ENCODE results near the gene OR11G2. TPM values are rescaled to one million over a fixed set of nuclear protein-coding genes. Genes with fewer than 3 reads are reported as not detected.
"Not testable (repeated sequence)": the region's sequence is repeated elsewhere in the genome, so short reads cannot be mapped to it uniquely, and the experiment has no call there.

The OR11G2 gene
- not detected for total RNA-seq
- polyA plus RNA-seq, result not detected

- Mint-ChIP-seq H3K4me3 (no peak within 1 kb of the TSS), H3K9me3 (peaks cover 0 to 3% (median 0%) of the 10 kb centered on the region in 8 donors), H3K4me1 (peaks cover 0 to 3% (median 0%) of the 10 kb centered on the region in 4 donors), H3K27ac (peak within 1 kb of the TSS in 1 of 7 donors; percentile 26), H3K36me3 (no peaks in the 10 kb centered on the region), H3K27me3 (peaks cover 4 to 9% of the 10 kb centered on the region in 2 donors)
- ChIA-PET POLR2A (ENCODE audit: partially characterized antibody) (no interaction called here), CTCF (ENCODE audit: partially characterized antibody) (interaction anchor here (1.2 kb wide), 1 partner anchor 15 kb away, joined by 3 read pairs; no protein-coding TSS in a partner anchor)
- intact Hi-C loops (cut with micrococcal nuclease), result no loop called here
- Histone ChIP-seq H3K27me3 (ENCODE audit: insufficient read depth, low read length) (no peaks in the 10 kb centered on the region), H3K9me3 (ENCODE audit: control insufficient read depth in 1 of 2, low read length in 2 of 2) (no peaks in the 10 kb centered on the region), H3K4me1 (ENCODE audit: insufficient read depth, low read length) (no peaks in the 10 kb centered on the region), H3K36me3 (ENCODE audit: insufficient read depth, low read length) (no peaks in the 10 kb centered on the region), H3K27ac (ENCODE audit: low read depth, low read length) (no peak within 1 kb of the TSS), H3K4me3 (ENCODE audit: low read length in 2 of 2) (no peak within 1 kb of the TSS)
- DNase-seq, result no peak
Measured at GRCh38 chr14:20190596-20190995, at the start of gene OR11G2. Gene OR11G2 (plus strand): TSS chr14:20190896. CDS start chr14:20197438, 6,542 bp downstream.

GRCh38 chr14:20143911-20144310, 46.8 kb upstream of the OR11G2 start:
- intact Hi-C loops (cut with micrococcal nuclease), result no loop called here
- Mint-ChIP-seq H3K27ac (no peak overlapping the region), H3K4me3 (no peak overlapping the region), H3K36me3 (no peaks in the 10 kb centered on the region), H3K4me1 (peaks cover 0 to 2% (median 0%) of the 10 kb centered on the region in 4 donors), H3K27me3 (peaks cover 8 to 9% of the 10 kb centered on the region in 2 donors), H3K9me3 (peaks cover 0 to 3% (median 0%) of the 10 kb centered on the region in 8 donors)
- ChIA-PET POLR2A (ENCODE audit: partially characterized antibody) (no interaction called here), CTCF (ENCODE audit: partially characterized antibody) (no interaction called here)
- no peaks in the 10 kb centered on the region for H3K4me1 ChIP-seq (ENCODE audit: insufficient read depth, low read length)
- no peak overlapping the region for H3K4me3 ChIP-seq (ENCODE audit: low read length in 2 of 2)
- H3K36me3 ChIP-seq (ENCODE audit: insufficient read depth, low read length), result no peaks in the 10 kb centered on the region
- no peaks in the 10 kb centered on the region for H3K9me3 ChIP-seq (ENCODE audit: control insufficient read depth in 1 of 2, low read length in 2 of 2)
- DNase-seq, result no peak
- H3K27ac ChIP-seq (ENCODE audit: low read depth, low read length), result no peak overlapping the region
- peaks cover 7% of the 10 kb centered on the region for H3K27me3 ChIP-seq (ENCODE audit: insufficient read depth, low read length)

- Histone ChIP-seq H3K27me3 (ENCODE audit: insufficient read depth, low read length) (peaks cover 7% of the 10 kb centered on the region), H3K4me1 (ENCODE audit: insufficient read depth, low read length) (no peaks in the 10 kb centered on the region), H3K27ac (ENCODE audit: low read depth, low read length) (no peak overlapping the region), H3K36me3 (ENCODE audit: insufficient read depth, low read length) (no peaks in the 10 kb centered on the region), H3K4me3 (ENCODE audit: low read length in 2 of 2) (no peak overlapping the region), H3K9me3 (ENCODE audit: control insufficient read depth in 1 of 2, low read length in 2 of 2) (no peaks in the 10 kb centered on the region)
- ChIA-PET POLR2A (ENCODE audit: partially characterized antibody) (no interaction called here), CTCF (ENCODE audit: partially characterized antibody) (no interaction called here)
- Mint-ChIP-seq H3K27ac (no peak overlapping the region), H3K9me3 (peaks cover 0 to 3% (median 0%) of the 10 kb centered on the region in 8 donors), H3K4me1 (peaks cover 0 to 2% (median 0%) of the 10 kb centered on the region in 4 donors), H3K4me3 (no peak overlapping the region), H3K36me3 (no peaks in the 10 kb centered on the region), H3K27me3 (peaks cover 7 to 9% of the 10 kb centered on the region in 2 donors)
- DNase-seq, result no peak
- intact Hi-C loops (cut with micrococcal nuclease), result no loop called here
Measured at GRCh38 chr14:20144820-20145219, 45.9 kb upstream of the OR11G2 start.

- Histone ChIP-seq H3K9me3 (ENCODE audit: control insufficient read depth in 1 of 2, low read length in 2 of 2) (peaks cover 0 to 17% of the 10 kb centered on the region in 2 donors), H3K27ac (ENCODE audit: low read depth, low read length) (no peak overlapping the region), H3K4me3 (ENCODE audit: low read length in 2 of 2) (no peak overlapping the region), H3K27me3 (ENCODE audit: insufficient read depth, low read length) (no peaks in the 10 kb centered on the region), H3K4me1 (ENCODE audit: insufficient read depth, low read length) (no peaks in the 10 kb centered on the region), H3K36me3 (ENCODE audit: insufficient read depth, low read length) (no peaks in the 10 kb centered on the region)
- no peak for DNase-seq
- no peak overlapping the region for H3K4me3 Mint-ChIP-seq
- H3K9me3 Mint-ChIP-seq, result peaks cover 6 to 56% (median 35%) of the 10 kb centered on the region in 8 donors
- peaks cover 1 to 12% of the 10 kb centered on the region in 2 donors for H3K36me3 Mint-ChIP-seq
- H3K4me1 Mint-ChIP-seq, result no peaks in the 10 kb centered on the region
- intact Hi-C loops (cut with micrococcal nuclease), result no loop called here
- ChIA-PET POLR2A (ENCODE audit: partially characterized antibody) (no interaction called here), CTCF (ENCODE audit: partially characterized antibody) (no interaction called here)
- no peak overlapping the region for H3K27ac Mint-ChIP-seq
- peaks cover 3% of the 10 kb centered on the region in 2 donors for H3K27me3 Mint-ChIP-seq
Measured at GRCh38 chr14:20164462-20164861, 26.2 kb upstream of the OR11G2 start.

- no peak overlapping the region for H3K27ac ChIP-seq (ENCODE audit: low read depth, low read length)
- H3K4me3 ChIP-seq (ENCODE audit: low read length in 2 of 2), result no peak overlapping the region
- intact Hi-C loops (cut with micrococcal nuclease), result no loop called here
- H3K9me3 ChIP-seq (ENCODE audit: control insufficient read depth in 1 of 2, low read length in 2 of 2), result peaks cover 0 to 17% of the 10 kb centered on the region in 2 donors
- H3K27me3 Mint-ChIP-seq, result peaks cover 3% of the 10 kb centered on the region in 2 donors
- no peaks in the 10 kb centered on the region for H3K4me1 ChIP-seq (ENCODE audit: insufficient read depth, low read length)
- peaks cover 1 to 12% of the 10 kb centered on the region in 2 donors for H3K36me3 Mint-ChIP-seq
- H3K27ac Mint-ChIP-seq, result no peak overlapping the region
- ChIA-PET CTCF (ENCODE audit: partially characterized antibody) (no interaction called here), POLR2A (ENCODE audit: partially characterized antibody) (no interaction called here)
- H3K4me1 Mint-ChIP-seq, result no peaks in the 10 kb centered on the region
- no peak for DNase-seq
- no peaks in the 10 kb centered on the region for H3K36me3 ChIP-seq (ENCODE audit: insufficient read depth, low read length)
- H3K9me3 Mint-ChIP-seq, result peaks cover 4 to 55% (median 32%) of the 10 kb centered on the region in 8 donors
- no peak overlapping the region for H3K4me3 Mint-ChIP-seq
- H3K27me3 ChIP-seq (ENCODE audit: insufficient read depth, low read length), result no peaks in the 10 kb centered on the region
Measured at GRCh38 chr14:20167091-20167490, 23.6 kb upstream of the OR11G2 start.

- H3K9me3 Mint-ChIP-seq, result peaks cover 3 to 32% (median 16%) of the 10 kb centered on the region in 8 donors
- H3K9me3 ChIP-seq (ENCODE audit: control insufficient read depth in 1 of 2, low read length in 2 of 2); H3K4me1 ChIP-seq (ENCODE audit: insufficient read depth, low read length); H3K4me3 ChIP-seq (ENCODE audit: low read length in 2 of 2); DNase-seq; H3K36me3 Mint-ChIP-seq; H3K4me1 Mint-ChIP-seq; H3K27me3 ChIP-seq (ENCODE audit: insufficient read depth, low read length); H3K27ac Mint-ChIP-seq; POLR2A ChIA-PET (ENCODE audit: partially characterized antibody); H3K4me3 Mint-ChIP-seq; H3K27me3 Mint-ChIP-seq; H3K36me3 ChIP-seq (ENCODE audit: insufficient read depth, low read length); CTCF ChIA-PET (ENCODE audit: partially characterized antibody); H3K27ac ChIP-seq (ENCODE audit: low read depth, low read length); intact Hi-C loops (cut with micrococcal nuclease): not testable (repeated sequence)
Measured at GRCh38 chr14:20169852-20170251, 20.8 kb upstream of the OR11G2 start.

GRCh38 chr14:20174205-20174604, 16.5 kb upstream of the OR11G2 start:
- POLR2A ChIA-PET (ENCODE audit: partially characterized antibody); H3K4me3 ChIP-seq (ENCODE audit: low read length in 2 of 2); H3K36me3 ChIP-seq (ENCODE audit: insufficient read depth, low read length); H3K27ac Mint-ChIP-seq; H3K4me1 Mint-ChIP-seq; H3K27me3 ChIP-seq (ENCODE audit: insufficient read depth, low read length); H3K4me1 ChIP-seq (ENCODE audit: insufficient read depth, low read length); H3K9me3 ChIP-seq (ENCODE audit: control insufficient read depth in 1 of 2, low read length in 2 of 2); H3K27me3 Mint-ChIP-seq; H3K9me3 Mint-ChIP-seq; H3K27ac ChIP-seq (ENCODE audit: low read depth, low read length); H3K4me3 Mint-ChIP-seq; CTCF ChIA-PET (ENCODE audit: partially characterized antibody); H3K36me3 Mint-ChIP-seq; DNase-seq; intact Hi-C loops (cut with micrococcal nuclease): not testable (repeated sequence)

GRCh38 chr14:20176330-20176729, 14.4 kb upstream of the OR11G2 start:
- H3K4me3 Mint-ChIP-seq, result no peak overlapping the region
- Histone ChIP-seq H3K27ac (ENCODE audit: low read depth, low read length) (no peak overlapping the region), H3K27me3 (ENCODE audit: insufficient read depth, low read length) (no peaks in the 10 kb centered on the region), H3K9me3 (ENCODE audit: control insufficient read depth in 1 of 2, low read length in 2 of 2) (no peaks in the 10 kb centered on the region), H3K4me3 (ENCODE audit: low read length in 2 of 2) (no peak overlapping the region), H3K4me1 (ENCODE audit: insufficient read depth, low read length) (no peaks in the 10 kb centered on the region), H3K36me3 (ENCODE audit: insufficient read depth, low read length) (no peaks in the 10 kb centered on the region)
- H3K27ac Mint-ChIP-seq, result no peak overlapping the region
- peaks cover 0 to 3% (median 0%) of the 10 kb centered on the region in 4 donors for H3K4me1 Mint-ChIP-seq
- no peaks in the 10 kb centered on the region for H3K36me3 Mint-ChIP-seq
- CTCF ChIA-PET (ENCODE audit: partially characterized antibody), result no interaction called here
- intact Hi-C loops (cut with micrococcal nuclease), result no loop called here
- H3K27me3 Mint-ChIP-seq, result peaks cover 5 to 7% of the 10 kb centered on the region in 2 donors
- peaks cover 0 to 4% (median 0%) of the 10 kb centered on the region in 8 donors for H3K9me3 Mint-ChIP-seq
- no peak for DNase-seq
- POLR2A ChIA-PET (ENCODE audit: partially characterized antibody), result no interaction called here
